CD14-positive monocyte (primary cell): Measurements from ENCODE around the gene CRACDL. TPM values are rescaled to one million over a fixed set of nuclear protein-coding genes. Genes with fewer than 3 reads are reported as not detected.
A peak's percentile ranks its signal among the peaks of the same experiment; 100 is the strongest.

ENCODE experiments used
- DNase-seq, 3 donors: peaks; one replicate each; pipeline ENCODE4 v3.0.0-alpha.2; 2011 to 2022
- H2AFZ ChIP-seq: 2 replicates; pipeline ENCODE4 v1.6.0; 2012; ENCODE audit warnings: mild to moderate bottlenecking, low read depth, low read length, inconsistent platforms; ENCODE audit not compliant: insufficient read depth, poor library complexity, severe bottlenecking
- H3K27ac ChIP-seq, 2 donors: 1 replicate in 1 of 2; 2 replicates in 1 of 2; pipeline ENCODE4 v1.5.1; 2012 to 2013; ENCODE audit warnings: low read length in 2 of 2, control low read depth in 1 of 2, inconsistent platforms in 1 of 2, low read depth in 1 of 2, mild to moderate bottlenecking in 1 of 2
- H3K27me3 ChIP-seq, 2 donors: one replicate each; pipeline versions ENCODE4 v1.6.0 to v1.6.1; 2011 to 2013; ENCODE audit warnings: low read length in 2 of 2; ENCODE audit not compliant: control insufficient read depth in 2 of 2, insufficient read depth in 2 of 2
- H3K36me3 ChIP-seq, 2 donors: replicated peaks in 1 of 2; 1 replicate in 1 of 2; 2 replicates in 1 of 2; pipeline versions ENCODE4 v1.5.1 to v1.6.1; 2012 to 2013; ENCODE audit warnings: low read length in 2 of 2, control low read depth in 1 of 2, inconsistent platforms in 1 of 2, mild to moderate bottlenecking in 1 of 2; ENCODE audit not compliant: insufficient read depth in 2 of 2, control insufficient read depth in 1 of 2
- H3K4me1 ChIP-seq, 2 donors: 1 replicate in 1 of 2; 2 replicates in 1 of 2; pipeline versions ENCODE4 v1.5.1 to v1.6.1; 2012 to 2013; ENCODE audit warnings: low read length in 2 of 2, control low read depth in 1 of 2, inconsistent platforms in 1 of 2, mild to moderate bottlenecking in 1 of 2, moderate library complexity in 1 of 2; ENCODE audit not compliant: insufficient read depth in 2 of 2, control insufficient read depth in 1 of 2
- H3K4me2 ChIP-seq: replicated peaks from 2 replicates; pipeline ENCODE3; 2012; ENCODE audit warnings: low read length, moderate library complexity, mild to moderate bottlenecking; ENCODE audit not compliant: poor library complexity, severe bottlenecking; ENCODE audit errors: extremely low read depth
- H3K4me3 ChIP-seq, 3 experiments: fragments of 200-600 bp in 1 of 3; sonication (generic) in 1 of 3; replicated peaks in 1 of 3; 1 replicate in 2 of 3; 2 replicates in 1 of 3; pipeline ENCODE4 v1.5.1; 2011 to 2013; ENCODE audit warnings: low read length in 3 of 3, mild to moderate bottlenecking in 3 of 3, control low read depth in 2 of 3, low read depth in 2 of 3, inconsistent platforms in 1 of 3, moderate library complexity in 1 of 3
- H3K79me2 ChIP-seq: 2 replicates; pipeline ENCODE4 v1.6.0; 2012; ENCODE audit warnings: mild to moderate bottlenecking, control low read depth, inconsistent platforms, low read length, moderate library complexity; ENCODE audit not compliant: insufficient read depth
- H3K9ac ChIP-seq: 2 replicates; pipeline ENCODE4 v1.6.0; 2017; ENCODE audit warnings: low read length, mild to moderate bottlenecking; ENCODE audit not compliant: insufficient read depth, poor library complexity, severe bottlenecking
- H3K9me3 ChIP-seq, 2 donors: replicated peaks in 1 of 2; 1 replicate in 1 of 2; 2 replicates in 1 of 2; pipeline versions ENCODE4 v1.5.1 to v1.6.1; 2012 to 2013; ENCODE audit warnings: low read length in 2 of 2, control low read depth in 1 of 2; ENCODE audit not compliant: control insufficient read depth in 1 of 2, insufficient read depth in 1 of 2
- H4K20me1 ChIP-seq: 2 replicates; pipeline ENCODE4 v1.6.0; 2012; ENCODE audit warnings: mild to moderate bottlenecking, low read length, control low read depth, moderate library complexity; ENCODE audit not compliant: insufficient read depth
- H3K27ac Mint-ChIP-seq, 7 donors: one replicate each; pipeline ENCODE4 v1.8.0; 2020; ENCODE audit warnings: mild to moderate bottlenecking in 7 of 7, mixed read lengths in 7 of 7, moderate library complexity in 6 of 7, inconsistent platforms in 2 of 7
- H3K27me3 Mint-ChIP-seq, 3 donors: one replicate each; pipeline ENCODE4 v1.8.0; 2021 to 2022; ENCODE audit warnings: low read depth in 3 of 3, mild to moderate bottlenecking in 3 of 3, mixed read lengths in 3 of 3, moderate library complexity in 3 of 3, inconsistent platforms in 1 of 3
- H3K36me3 Mint-ChIP-seq, 2 donors: one replicate each; pipeline ENCODE4 v1.8.0; 2020; ENCODE audit warnings: mixed read lengths in 2 of 2, inconsistent platforms in 1 of 2, mild to moderate bottlenecking in 1 of 2
- H3K4me1 Mint-ChIP-seq: one replicate; pipeline ENCODE4 v1.8.0; 2020; ENCODE audit warnings: mild to moderate bottlenecking, mixed read lengths
- H3K4me3 Mint-ChIP-seq, 2 donors: one replicate each; pipeline ENCODE4 v1.8.0; 2020; ENCODE audit warnings: mild to moderate bottlenecking in 2 of 2, mixed read lengths in 2 of 2, moderate library complexity in 1 of 2
- H3K9me3 Mint-ChIP-seq, 7 donors: one replicate each; pipeline ENCODE4 v1.8.0; 2020 to 2022; ENCODE audit warnings: mixed read lengths in 7 of 7, mild to moderate bottlenecking in 6 of 7, moderate library complexity in 6 of 7, inconsistent platforms in 2 of 7
- WGBS: methylation state at CpG from one replicate; pipeline ENCODE4 v1.1.5; 2013; ENCODE audit warnings: missing lambda C conversion rate; ENCODE audit not compliant: insufficient coverage; 5-methylcytosine and 5-hydroxymethylcytosine counted together
- intact Hi-C, 2 donors: fragments of 100-400 bp; cut with micrococcal nuclease; formaldehyde crosslinking; loops; one replicate each; pipeline versions ENCODE4 v1.15.0 to v1.15.1; 2023
- polyA plus RNA-seq, 3 donors: library from polyadenylated mRNA; depleted of rRNA in 1 of 3; unstranded in 2 of 3; stranded (reverse) in 1 of 3; fragments of 300-500 nt in 2 of 3; fragments of >200 nt in 1 of 3; fragmentation: Illumina TruSeq in 2 of 3; gene quantifications; 1 replicate in 2 of 3; 2 replicates in 1 of 3; pipeline ENCODE4 v1.2.3, GENCODE V29; 2012 to 2021
- TF ChIP-seq, protein P1 (sequence below): fragments of 200-600 bp; IDR thresholded peaks from one replicate; pipeline ENCODE4 v1.8.0; 2022; ENCODE audit warnings: antibody characterized with exemption, mild to moderate bottlenecking

CRACDL gene
- polyA plus RNA-seq, 3 donors, result 0.12 to 0.35 (median 0.28) TPM

DNA sequence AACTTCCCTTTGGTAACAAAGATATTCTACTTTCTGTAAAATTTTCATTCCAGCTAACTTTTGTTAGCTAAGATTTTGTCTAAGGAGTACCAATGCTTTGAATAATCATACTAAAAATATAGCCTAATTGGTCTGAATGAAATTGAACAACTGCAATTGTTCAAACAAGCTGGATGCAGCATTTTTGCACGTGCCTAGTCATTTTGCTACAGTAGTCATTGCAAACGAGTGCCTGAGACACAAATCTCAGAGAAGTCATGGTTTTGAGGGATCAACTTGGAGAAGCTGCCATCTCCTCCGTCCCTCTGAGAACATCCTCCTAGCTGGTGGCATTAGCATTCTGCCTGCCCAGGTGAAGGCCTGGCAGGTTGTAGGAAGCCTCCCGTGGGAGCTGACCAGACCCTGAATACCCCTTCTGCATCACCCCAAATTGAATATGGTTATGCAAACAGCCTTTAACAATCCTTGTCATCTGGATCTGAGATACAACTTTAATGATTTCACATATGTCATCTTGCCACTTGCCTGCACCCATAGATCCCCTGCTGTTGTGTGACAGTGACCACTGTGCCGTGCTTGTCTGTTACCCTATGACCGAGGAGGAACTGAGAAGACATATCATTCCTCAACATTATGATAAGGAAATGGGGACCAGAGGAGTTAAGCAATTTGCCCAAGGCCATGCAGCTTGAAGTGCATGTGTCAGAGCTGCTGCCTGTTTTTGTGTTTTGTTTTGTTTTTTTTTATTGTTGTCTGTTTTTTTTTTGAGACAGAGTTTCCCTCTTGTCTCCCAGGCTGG, 176.0 kb downstream of the CRACDL start:
- H3K27me3 Mint-ChIP-seq, result peaks cover 0 to 2% (median 0%) of the 10 kb centered on the region in 3 donors
- TF ChIP-seq, protein P1, sequence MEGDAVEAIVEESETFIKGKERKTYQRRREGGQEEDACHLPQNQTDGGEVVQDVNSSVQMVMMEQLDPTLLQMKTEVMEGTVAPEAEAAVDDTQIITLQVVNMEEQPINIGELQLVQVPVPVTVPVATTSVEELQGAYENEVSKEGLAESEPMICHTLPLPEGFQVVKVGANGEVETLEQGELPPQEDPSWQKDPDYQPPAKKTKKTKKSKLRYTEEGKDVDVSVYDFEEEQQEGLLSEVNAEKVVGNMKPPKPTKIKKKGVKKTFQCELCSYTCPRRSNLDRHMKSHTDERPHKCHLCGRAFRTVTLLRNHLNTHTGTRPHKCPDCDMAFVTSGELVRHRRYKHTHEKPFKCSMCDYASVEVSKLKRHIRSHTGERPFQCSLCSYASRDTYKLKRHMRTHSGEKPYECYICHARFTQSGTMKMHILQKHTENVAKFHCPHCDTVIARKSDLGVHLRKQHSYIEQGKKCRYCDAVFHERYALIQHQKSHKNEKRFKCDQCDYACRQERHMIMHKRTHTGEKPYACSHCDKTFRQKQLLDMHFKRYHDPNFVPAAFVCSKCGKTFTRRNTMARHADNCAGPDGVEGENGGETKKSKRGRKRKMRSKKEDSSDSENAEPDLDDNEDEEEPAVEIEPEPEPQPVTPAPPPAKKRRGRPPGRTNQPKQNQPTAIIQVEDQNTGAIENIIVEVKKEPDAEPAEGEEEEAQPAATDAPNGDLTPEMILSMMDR, result no peak
- Histone ChIP-seq H3K36me3 (no peaks in the 10 kb centered on the region), H2AFZ (no peak overlapping the region), H4K20me1 (no peaks in the 10 kb centered on the region), H3K27me3 (no peaks in the 10 kb centered on the region), H3K4me3 (peak overlapping the region in 1 of 3 experiments; percentile 11), H3K9ac (no peak overlapping the region), H3K4me2 (no peak overlapping the region), H3K27ac (peak overlapping the region; percentile 38 to 83), H3K79me2 (no peaks in the 10 kb centered on the region), H3K9me3 (no peaks in the 10 kb centered on the region), H3K4me1 (peaks cover 78 to 79% of the 10 kb centered on the region in 2 donors)
- no peaks in the 10 kb centered on the region for H3K36me3 Mint-ChIP-seq
- H3K4me1 Mint-ChIP-seq, result peaks cover 77% of the 10 kb centered on the region
- peak; percentile 76 to 92 (median 76) for DNase-seq
- intact Hi-C loops, result no loop called here
- peaks cover 0 to 2% (median 0%) of the 10 kb centered on the region in 7 donors for H3K9me3 Mint-ChIP-seq
- H3K27ac Mint-ChIP-seq, result peak overlapping the region; percentile 78 to 93 (median 87)
- no peak overlapping the region for H3K4me3 Mint-ChIP-seq
- 30% methylated on average over 4 of the region's 6 CpGs for WGBS

DNA sequence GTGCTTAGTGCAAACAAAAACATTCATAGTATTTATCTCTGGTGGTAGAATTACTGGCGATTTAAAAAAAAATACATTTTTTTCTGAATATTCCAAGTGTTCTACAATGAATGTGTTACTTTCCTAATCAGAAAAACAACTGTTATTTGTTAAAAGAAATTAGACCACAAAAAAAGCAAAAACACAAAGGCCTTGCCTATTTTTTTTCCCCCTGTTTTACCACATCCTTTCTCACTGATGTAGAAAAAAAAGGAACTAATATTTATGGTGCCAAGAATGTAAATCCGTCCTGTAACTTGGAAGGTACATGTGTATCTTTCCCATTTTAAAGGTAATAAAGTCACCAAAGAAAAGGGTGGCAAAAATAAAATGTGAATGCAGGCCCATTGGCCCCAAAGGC, 176.7 kb downstream of the CRACDL start:
- H3K79me2 ChIP-seq, result no peaks in the 10 kb centered on the region
- peak overlapping the region; percentile 21 to 83 for H3K27ac ChIP-seq
- H3K4me3 ChIP-seq, result no peak overlapping the region
- H3K4me3 Mint-ChIP-seq, result no peak overlapping the region
- H3K36me3 Mint-ChIP-seq, result no peaks in the 10 kb centered on the region
- H2AFZ ChIP-seq, result no peak overlapping the region
- H3K36me3 ChIP-seq, result no peaks in the 10 kb centered on the region
- no peaks in the 10 kb centered on the region for H3K9me3 ChIP-seq
- peaks cover 72 to 75% of the 10 kb centered on the region in 2 donors for H3K4me1 ChIP-seq
- peaks cover 0 to 2% (median 0%) of the 10 kb centered on the region in 7 donors for H3K9me3 Mint-ChIP-seq
- H3K27ac Mint-ChIP-seq, result peak overlapping the region; percentile 61 to 93 (median 85)
- H3K27me3 Mint-ChIP-seq, result peaks cover 0 to 2% (median 0%) of the 10 kb centered on the region in 3 donors
- TF ChIP-seq, protein P1, result no peak
- no peaks in the 10 kb centered on the region for H4K20me1 ChIP-seq
- intact Hi-C loops, result no loop called here
- no peaks in the 10 kb centered on the region for H3K27me3 ChIP-seq
- no peak overlapping the region for H3K9ac ChIP-seq
- WGBS, result no CpG with 5 or more reads among the region's 2 CpGs
- H3K4me2 ChIP-seq, result peak overlapping the region; percentile 12
- H3K4me1 Mint-ChIP-seq, result peaks cover 72% of the 10 kb centered on the region
- DNase-seq, result peak in 1 of 3 donors; percentile 32
